ENCODE measurements around the gene OR4Q3.
"Not testable (repeated sequence)": the region's sequence is repeated elsewhere in the genome, so short reads cannot be mapped to it uniquely, and the experiment has no call there.

The OR4Q3 gene

GRCh38 chr14:19743256-19743655 lies at the start of gene OR4Q3:
TSS of gene OR4Q3 (plus strand) at chr14:19743571.
- no peak for DNase-seq
- no peak for ATAC-seq

GRCh38 chr14:19729359-19729758 lies 14.0 kb upstream of the OR4Q3 start:
- no peak for DNase-seq
- ATAC-seq: no peak

- DNase-seq (no peak), ATAC-seq (no peak)
Measured at GRCh38 chr14:19729763-19730162, 13.6 kb upstream of the OR4Q3 start.

- not testable (repeated sequence) for DNase-seq, ATAC-seq
Measured at GRCh38 chr14:19733893-19734292, 9.5 kb upstream of the OR4Q3 start.

- DNase-seq, ATAC-seq: not testable (repeated sequence)
Measured at GRCh38 chr14:19752316-19752715, 8.9 kb downstream of the OR4Q3 start.

GRCh38 chr14:19754172-19754571 lies 10.8 kb downstream of the OR4Q3 start:
- DNase-seq (no peak), ATAC-seq (no peak)

GRCh38 chr14:19771491-19771890 lies 28.1 kb downstream of the OR4Q3 start:
- ATAC-seq, DNase-seq: not testable (repeated sequence)

- ATAC-seq (no peak), DNase-seq (no peak)
Measured at GRCh38 chr14:19771895-19772430, 28.6 kb downstream of the OR4Q3 start.

GRCh38 chr14:19772454-19772853 lies 29.1 kb downstream of the OR4Q3 start:
- ATAC-seq, DNase-seq: not testable (repeated sequence)

GRCh38 chr14:19773204-19773603 lies 29.8 kb downstream of the OR4Q3 start, which contains the start of gene OR4M1:
TSS of gene OR4M1 (plus strand) at chr14:19773504. CDS start at chr14:19780323, 6,819 bp downstream.
- not testable (repeated sequence) for DNase-seq, ATAC-seq

GRCh38 chr14:19775587-19775986 lies 32.2 kb downstream of the OR4Q3 start:
- DNase-seq: no peak
- ATAC-seq: no peak

GRCh38 chr14:19785848-19786247 lies 42.5 kb downstream of the OR4Q3 start:
- DNase-seq, ATAC-seq: not testable (repeated sequence)

GRCh38 chr14:19787318-19787717 lies 43.9 kb downstream of the OR4Q3 start:
- ATAC-seq, DNase-seq: not testable (repeated sequence)

GRCh38 chr14:19788150-19788549 lies 44.8 kb downstream of the OR4Q3 start:
- DNase-seq, ATAC-seq: not testable (repeated sequence)

- DNase-seq, ATAC-seq: not testable (repeated sequence)
Measured at GRCh38 chr14:19796520-19797108, 53.2 kb downstream of the OR4Q3 start.
